ENCODE measurements around the gene CD300LD. TPM values are rescaled to one million over a fixed set of nuclear protein-coding genes. Genes with fewer than 3 reads are reported as not detected.
"Not testable (repeated sequence)": the region's sequence is repeated elsewhere in the genome, so short reads cannot be mapped to it uniquely, and the experiment has no call there.

Gene CD300LD
- total RNA-seq, 2 experiments from 2014 or later, result not detected

DNA sequence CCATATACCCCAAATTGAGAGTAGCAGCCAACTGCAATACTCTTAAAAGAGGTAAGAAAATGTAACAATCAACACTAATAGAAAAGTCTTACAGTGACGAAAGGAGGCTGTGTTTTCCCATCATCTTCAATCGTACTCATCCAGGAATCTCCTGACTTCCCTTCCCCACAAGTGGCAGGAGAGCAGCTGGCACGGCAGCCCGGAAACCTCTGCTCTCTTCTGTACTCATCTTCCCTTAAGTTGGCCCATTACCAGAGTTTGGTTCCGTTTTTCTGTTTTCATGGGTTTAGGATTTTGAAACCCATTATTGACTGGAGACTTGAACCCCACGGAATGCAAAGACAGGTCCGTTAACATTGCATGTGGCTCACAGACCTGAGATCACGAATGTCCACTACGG, 13.1 kb downstream of the CD300LD start:
- CTCF ChIA-PET, result no interaction called here
- intact Hi-C loops (cut with DNase I, micrococcal nuclease), result no loop called here

DNA sequence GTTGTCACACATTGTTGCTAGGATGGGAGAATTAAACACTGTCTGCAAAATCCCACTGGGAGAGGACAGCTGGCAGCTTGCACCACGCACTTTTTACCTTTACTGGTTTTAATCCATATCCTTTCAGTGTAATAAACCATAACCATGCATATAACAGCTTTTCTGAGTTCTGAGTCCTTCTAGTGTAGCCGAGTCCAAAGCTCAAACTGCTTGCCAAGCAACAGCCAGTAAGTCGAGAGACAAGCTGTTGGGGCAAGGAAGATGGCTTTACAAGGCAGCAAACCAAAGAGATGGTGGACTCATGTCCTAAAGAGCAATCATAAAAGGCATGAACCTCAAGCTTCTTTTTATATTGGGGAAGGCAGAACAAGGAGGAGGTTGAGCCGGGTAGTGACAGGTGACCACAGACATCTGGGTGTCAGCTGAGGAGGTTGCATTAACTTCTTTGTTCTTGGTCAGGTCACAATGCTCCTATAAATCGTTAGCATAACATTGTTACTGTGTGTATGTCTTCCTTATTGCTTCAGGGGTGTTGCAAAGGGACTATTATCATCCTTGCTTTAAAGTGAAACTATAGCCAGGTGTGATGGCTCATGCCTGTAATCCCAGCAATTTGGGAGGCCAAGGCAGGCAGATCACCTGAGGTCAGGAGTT, 17.5 kb downstream of the CD300LD start:
- Histone ChIP-seq H3K27me3 (ENCODE audit: control insufficient read depth in 1 of 2, insufficient read depth in 2 of 2, low read length in 2 of 2) (peaks cover 1 to 3% of the 10 kb centered on the region in 2 experiments), H3K36me3 (ENCODE audit: insufficient read depth, low read length) (no peaks in the 10 kb centered on the region), H3K27ac (ENCODE audit: low read depth in 1 of 2, low read length in 2 of 2) (no peak overlapping the region), H3K4me3 (ENCODE audit: low read length) (no peak overlapping the region), H3K9me3 (ENCODE audit: control insufficient read depth in 1 of 2, insufficient read depth in 1 of 2, low read length in 2 of 2) (no peaks in the 10 kb centered on the region), H3K4me1 (ENCODE audit: insufficient read depth, low read length) (peaks cover 5% of the 10 kb centered on the region)
- peaks cover 10% of the 10 kb centered on the region for H3K4me1 Mint-ChIP-seq (ENCODE audit: low read depth)
- DNase-seq (no peak), ATAC-seq (ENCODE audit: poor library complexity) (no peak)
- TF ChIP-seq, protein P1, sequence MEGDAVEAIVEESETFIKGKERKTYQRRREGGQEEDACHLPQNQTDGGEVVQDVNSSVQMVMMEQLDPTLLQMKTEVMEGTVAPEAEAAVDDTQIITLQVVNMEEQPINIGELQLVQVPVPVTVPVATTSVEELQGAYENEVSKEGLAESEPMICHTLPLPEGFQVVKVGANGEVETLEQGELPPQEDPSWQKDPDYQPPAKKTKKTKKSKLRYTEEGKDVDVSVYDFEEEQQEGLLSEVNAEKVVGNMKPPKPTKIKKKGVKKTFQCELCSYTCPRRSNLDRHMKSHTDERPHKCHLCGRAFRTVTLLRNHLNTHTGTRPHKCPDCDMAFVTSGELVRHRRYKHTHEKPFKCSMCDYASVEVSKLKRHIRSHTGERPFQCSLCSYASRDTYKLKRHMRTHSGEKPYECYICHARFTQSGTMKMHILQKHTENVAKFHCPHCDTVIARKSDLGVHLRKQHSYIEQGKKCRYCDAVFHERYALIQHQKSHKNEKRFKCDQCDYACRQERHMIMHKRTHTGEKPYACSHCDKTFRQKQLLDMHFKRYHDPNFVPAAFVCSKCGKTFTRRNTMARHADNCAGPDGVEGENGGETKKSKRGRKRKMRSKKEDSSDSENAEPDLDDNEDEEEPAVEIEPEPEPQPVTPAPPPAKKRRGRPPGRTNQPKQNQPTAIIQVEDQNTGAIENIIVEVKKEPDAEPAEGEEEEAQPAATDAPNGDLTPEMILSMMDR (IDR thresholded peaks at IDR 0.05), result no peak
- CTCF ChIA-PET, result interaction anchor here (2.8 kb wide), 1 partner anchor 9 kb away, joined by 10 read pairs; no protein-coding TSS in a partner anchor
- peaks cover 12% of the 10 kb centered on the region for H3K27me3 Mint-ChIP-seq
- no peak overlapping the region for H3K27ac Mint-ChIP-seq
- no peak overlapping the region for H3K4me3 Mint-ChIP-seq
- intact Hi-C loops (cut with DNase I, micrococcal nuclease), result no loop called here
- H3K9me3 Mint-ChIP-seq, result no peaks in the 10 kb centered on the region
- POLR2A ChIA-PET, result no interaction called here
- no peaks in the 10 kb centered on the region for H3K36me3 Mint-ChIP-seq (ENCODE audit: low read depth)

More for the DNA sequence above, 13.1 kb downstream of the CD300LD start:
- Mint-ChIP-seq H3K4me3 (no peak overlapping the region), H3K9me3 (no peaks in the 10 kb centered on the region), H3K4me1 (ENCODE audit: low read depth) (peaks cover 21% of the 10 kb centered on the region), H3K36me3 (ENCODE audit: low read depth) (no peaks in the 10 kb centered on the region), H3K27ac (no peak overlapping the region), H3K27me3 (no peaks in the 10 kb centered on the region)
- H3K36me3 ChIP-seq (ENCODE audit: insufficient read depth, low read length), result no peaks in the 10 kb centered on the region
- no peak overlapping the region for H3K4me3 ChIP-seq (ENCODE audit: low read length)
- TF ChIP-seq, protein P1 (IDR thresholded peaks at IDR 0.05), result no peak
- no peak overlapping the region for H3K27ac ChIP-seq (ENCODE audit: low read depth in 1 of 2, low read length in 2 of 2)
- ATAC-seq (ENCODE audit: poor library complexity) (no peak), DNase-seq (no peak)
- no peaks in the 10 kb centered on the region for H3K27me3 ChIP-seq (ENCODE audit: control insufficient read depth in 1 of 2, insufficient read depth in 2 of 2, low read length in 2 of 2)
- H3K9me3 ChIP-seq (ENCODE audit: control insufficient read depth in 1 of 2, insufficient read depth in 1 of 2, low read length in 2 of 2), result peaks cover 0 to 3% of the 10 kb centered on the region in 2 experiments
- POLR2A ChIA-PET, result no interaction called here
- H3K4me1 ChIP-seq (ENCODE audit: insufficient read depth, low read length), result peaks cover 13% of the 10 kb centered on the region

DNA sequence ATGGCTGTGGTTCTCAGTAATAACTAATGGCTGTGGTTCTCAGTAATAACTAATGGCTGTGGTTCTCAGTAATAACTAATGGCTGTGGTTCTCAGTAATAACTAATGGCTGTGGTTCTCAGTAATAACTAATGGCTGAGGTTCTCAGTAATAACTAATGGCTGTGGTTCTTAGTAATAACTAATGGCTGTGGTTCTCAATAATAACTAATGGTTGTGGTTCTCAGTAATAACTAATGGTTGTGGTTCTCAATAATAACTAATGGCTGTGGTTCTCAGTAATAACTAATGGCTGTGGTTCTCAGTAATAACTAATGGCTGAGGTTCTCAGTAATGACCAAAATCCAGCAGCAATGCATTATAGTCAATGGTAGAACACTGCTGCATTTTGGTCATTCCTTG, 18.4 kb downstream of the CD300LD start:
- peaks cover 17% of the 10 kb centered on the region for H3K27me3 Mint-ChIP-seq
- H3K27ac ChIP-seq (ENCODE audit: low read depth in 1 of 2, low read length in 2 of 2); H3K4me1 Mint-ChIP-seq (ENCODE audit: low read depth); intact Hi-C loops (cut with DNase I, micrococcal nuclease); POLR2A ChIA-PET; H3K4me3 ChIP-seq (ENCODE audit: low read length); H3K9me3 ChIP-seq (ENCODE audit: control insufficient read depth in 1 of 2, insufficient read depth in 1 of 2, low read length in 2 of 2); H3K36me3 Mint-ChIP-seq (ENCODE audit: low read depth); H3K4me1 ChIP-seq (ENCODE audit: insufficient read depth, low read length); H3K4me3 Mint-ChIP-seq; ATAC-seq (ENCODE audit: poor library complexity); H3K36me3 ChIP-seq (ENCODE audit: insufficient read depth, low read length); CTCF ChIA-PET; H3K27ac Mint-ChIP-seq; DNase-seq; H3K9me3 Mint-ChIP-seq: not testable (repeated sequence)
- peaks cover 6 to 11% of the 10 kb centered on the region in 2 experiments for H3K27me3 ChIP-seq (ENCODE audit: control insufficient read depth in 1 of 2, insufficient read depth in 2 of 2, low read length in 2 of 2)

DNA sequence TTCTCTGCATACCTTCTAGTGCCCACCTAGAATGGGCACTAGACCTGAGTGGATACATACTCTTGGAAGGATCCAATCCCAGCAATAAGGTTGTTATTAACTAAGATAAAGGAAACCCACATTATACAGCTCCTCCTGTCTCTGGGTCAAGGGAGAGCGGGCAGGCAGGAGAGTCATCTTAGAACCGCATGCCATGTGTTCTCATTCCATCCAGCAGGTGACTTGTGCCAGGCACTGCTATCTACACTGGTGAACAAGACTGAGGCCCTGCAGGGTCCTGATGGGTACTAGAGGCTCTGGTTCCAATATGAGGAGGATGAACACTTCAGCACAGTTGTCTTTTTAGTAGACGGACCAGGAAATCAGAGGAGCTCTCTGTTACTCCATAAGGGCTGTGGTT, 18.9 kb downstream of the CD300LD start:
- intact Hi-C loops (cut with DNase I, micrococcal nuclease), result no loop called here
- Histone ChIP-seq H3K27ac (ENCODE audit: low read depth in 1 of 2, low read length in 2 of 2) (no peak overlapping the region), H3K36me3 (ENCODE audit: insufficient read depth, low read length) (no peaks in the 10 kb centered on the region), H3K4me3 (ENCODE audit: low read length) (no peak overlapping the region), H3K4me1 (ENCODE audit: insufficient read depth, low read length) (peaks cover 7% of the 10 kb centered on the region), H3K9me3 (ENCODE audit: control insufficient read depth in 1 of 2, insufficient read depth in 1 of 2, low read length in 2 of 2) (no peaks in the 10 kb centered on the region), H3K27me3 (ENCODE audit: control insufficient read depth in 1 of 2, insufficient read depth in 2 of 2, low read length in 2 of 2) (peaks cover 8 to 11% of the 10 kb centered on the region in 2 experiments)
- H3K4me3 Mint-ChIP-seq, result no peak overlapping the region
- no peaks in the 10 kb centered on the region for H3K9me3 Mint-ChIP-seq
- ChIA-PET CTCF (no interaction called here), POLR2A (no interaction called here)
- H3K27ac Mint-ChIP-seq, result no peak overlapping the region
- DNase-seq, result no peak
- TF ChIP-seq, protein P1 (IDR thresholded peaks at IDR 0.05), result no peak
- H3K27me3 Mint-ChIP-seq, result peaks cover 22% of the 10 kb centered on the region
- no peaks in the 10 kb centered on the region for H3K36me3 Mint-ChIP-seq (ENCODE audit: low read depth)
- no peaks in the 10 kb centered on the region for H3K4me1 Mint-ChIP-seq (ENCODE audit: low read depth)
- no peak for ATAC-seq (ENCODE audit: poor library complexity)

Measured in CD4-positive, alpha-beta T cell (primary cell).